LoVo (cell line): ENCODE measurements around the gene KCNS3.

Experiments used
- DNase-seq: peaks from one replicate; pipeline ENCODE4 v3.0.0-alpha.2; 2016; ENCODE audit warnings: low spot score

KCNS3 gene

GRCh38 chr2:17878281-17879136, at the start of gene KCNS3:
Gene KCNS3 (plus strand): TSS chr2:17878667. CDS start chr2:17931009, 52,342 bp downstream.
- peak; percentile 3 for DNase-seq

DNA sequence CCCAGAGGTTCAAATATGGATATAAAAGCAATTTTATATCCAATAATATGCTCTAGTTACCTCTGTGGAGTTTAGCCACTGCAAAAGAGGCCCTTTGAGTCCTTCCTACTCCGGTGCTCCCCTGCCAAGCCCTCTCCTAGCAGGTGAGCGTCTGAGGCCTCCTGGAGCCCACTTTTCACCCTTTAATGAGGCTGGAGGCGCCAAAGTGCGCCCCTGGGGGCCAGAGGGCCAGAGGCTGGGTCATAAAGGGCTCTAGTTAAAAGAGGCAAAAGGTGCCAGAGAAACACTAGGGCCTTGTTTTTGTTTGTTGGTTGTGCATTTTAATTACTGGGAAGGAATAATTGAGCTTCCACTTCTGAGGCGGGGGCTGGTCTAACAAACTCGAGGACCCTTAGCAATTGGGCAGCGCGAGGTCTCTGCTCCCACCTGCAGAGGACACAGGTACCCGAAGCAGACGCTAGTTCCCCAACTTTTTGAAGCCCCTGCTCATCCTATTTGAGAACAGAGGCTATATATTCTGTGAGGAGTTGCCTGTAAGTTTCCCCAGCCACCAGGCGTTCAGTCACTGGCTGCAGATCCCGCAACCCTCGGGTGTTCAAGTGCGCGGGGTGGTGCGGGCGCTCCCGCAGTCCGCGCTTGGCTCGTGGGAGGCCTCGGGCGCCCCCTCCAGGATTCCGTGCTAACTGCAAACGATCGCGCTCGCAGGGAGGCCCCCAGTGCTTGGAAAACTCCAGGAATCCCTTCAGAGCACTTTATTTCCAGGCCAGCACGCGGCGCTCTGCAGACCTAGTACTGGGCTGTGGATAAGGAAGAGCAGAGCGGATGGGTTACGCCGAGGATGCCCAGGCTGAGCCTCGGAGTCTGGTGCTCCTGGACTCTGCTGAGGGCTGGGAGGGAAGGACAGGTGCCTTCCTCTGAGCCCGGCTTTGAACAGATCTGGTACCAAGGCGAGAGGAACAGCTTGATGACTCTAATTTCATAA, 48.1 kb upstream of the KCNS3 start:
- peak; percentile 40 for DNase-seq

DNA sequence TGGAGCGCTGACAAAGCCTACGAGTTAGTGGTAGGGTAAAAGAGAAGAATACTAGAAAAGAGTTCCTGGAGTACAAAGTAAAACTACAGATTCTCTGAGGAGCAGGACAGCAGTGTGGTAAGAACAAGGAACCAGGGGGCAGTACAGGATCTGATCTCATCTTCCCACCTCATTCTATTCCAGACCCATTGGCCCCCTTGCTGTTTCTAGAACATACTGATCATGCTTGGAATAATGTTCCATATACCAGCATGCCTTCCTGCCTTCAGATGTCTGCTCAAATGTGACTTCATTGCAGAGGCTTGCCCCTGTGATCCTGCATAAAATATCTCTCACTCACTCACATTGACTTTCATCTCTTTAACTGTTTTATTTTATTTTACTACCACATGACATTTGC, 43.0 kb upstream of the KCNS3 start:
- no peak for DNase-seq

DNA sequence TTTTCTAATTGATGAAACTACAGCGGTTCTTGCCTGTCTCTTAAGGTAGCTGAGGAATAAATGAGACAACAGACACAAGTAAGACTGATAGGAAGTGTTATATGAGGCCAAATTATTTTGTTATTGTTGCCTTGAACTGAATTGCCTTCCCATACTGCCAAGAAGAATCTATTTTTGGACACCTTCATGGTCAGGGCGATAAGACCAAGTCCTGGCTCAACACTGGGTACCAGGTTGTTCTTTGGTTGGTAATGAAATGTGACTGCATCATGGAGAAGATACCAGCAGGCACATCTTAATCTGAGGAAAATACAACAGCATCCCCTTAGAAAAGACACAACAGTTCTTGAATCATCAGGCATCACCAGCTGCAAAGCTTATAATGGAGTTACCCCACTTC, 38.5 kb upstream of the KCNS3 start:
- no peak for DNase-seq

- DNase-seq: no peak
Measured at GRCh38 chr2:17843457-17843856, 35.0 kb upstream of the KCNS3 start.

DNA sequence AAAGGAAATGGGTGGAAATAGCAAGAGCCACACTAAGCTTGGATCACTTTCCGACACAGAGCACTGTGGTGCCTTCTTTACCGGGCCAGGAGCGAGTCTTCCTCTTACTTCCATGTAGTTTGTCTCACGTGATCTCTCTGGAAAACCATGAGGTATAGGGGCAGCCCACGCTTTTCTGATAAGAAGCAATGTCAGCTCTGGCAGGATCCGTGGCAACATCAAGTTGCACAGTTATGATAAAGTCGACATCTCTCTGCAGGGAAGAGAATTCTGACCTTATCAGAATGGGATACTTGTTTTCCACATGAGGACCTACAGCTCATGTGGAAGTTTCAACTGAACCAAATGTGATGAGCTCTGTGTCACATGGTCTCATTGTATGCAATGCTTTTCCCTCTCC, 32.7 kb upstream of the KCNS3 start:
- DNase-seq: no peak

DNA sequence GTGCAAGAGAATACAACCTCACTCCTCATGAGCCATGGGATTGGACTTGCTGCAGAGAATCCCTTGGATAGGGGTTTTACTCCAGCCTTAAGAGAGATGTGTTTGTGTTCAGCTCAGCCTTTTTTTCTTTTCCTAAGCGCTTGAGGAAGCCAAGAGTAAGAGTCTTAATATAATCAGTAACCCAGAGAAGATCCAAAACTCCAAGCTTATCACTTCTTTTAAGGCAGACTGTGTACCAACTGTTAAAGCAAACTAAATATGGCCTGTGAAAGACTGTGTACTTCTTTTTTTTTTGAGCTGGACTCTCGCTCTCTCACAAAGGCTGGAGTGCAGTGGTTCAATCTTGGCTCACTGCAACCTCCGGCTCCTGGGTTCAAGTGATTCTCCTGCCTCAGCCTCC, 31.8 kb upstream of the KCNS3 start:
- no peak for DNase-seq

GRCh38 chr2:17847236-17847635, 31.2 kb upstream of the KCNS3 start:
- no peak for DNase-seq

GRCh38 chr2:17849275-17849674, 29.2 kb upstream of the KCNS3 start:
- no peak for DNase-seq

- no peak for DNase-seq
Measured at GRCh38 chr2:17850151-17850550, 28.3 kb upstream of the KCNS3 start.

GRCh38 chr2:17851731-17852585, 26.5 kb upstream of the KCNS3 start:
- peak; percentile 58 for DNase-seq

GRCh38 chr2:17853799-17854198, 24.7 kb upstream of the KCNS3 start:
- no peak for DNase-seq

DNA sequence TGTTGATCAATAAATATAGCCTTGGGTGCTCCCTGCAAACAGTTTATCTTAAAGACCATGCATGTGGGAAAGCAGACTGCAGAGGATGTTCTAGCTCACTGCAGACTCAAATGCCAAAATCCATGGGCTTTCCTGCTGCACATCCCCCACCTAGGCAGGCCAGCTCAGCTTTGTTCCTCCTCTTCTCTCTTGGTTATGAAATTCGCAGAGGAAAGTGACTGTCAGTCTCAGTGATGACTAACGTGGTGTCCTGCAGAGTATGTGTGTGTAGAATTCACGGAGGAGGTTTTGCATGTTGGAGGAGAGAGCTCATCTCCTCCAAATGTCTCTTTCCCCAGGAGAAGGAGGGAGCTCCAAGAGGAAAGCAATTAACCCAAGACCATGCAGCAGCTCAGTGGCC, 21.4 kb upstream of the KCNS3 start:
- no peak for DNase-seq

GRCh38 chr2:17858064-17858463, 20.4 kb upstream of the KCNS3 start:
- no peak for DNase-seq

GRCh38 chr2:17863539-17863938, 14.9 kb upstream of the KCNS3 start:
- DNase-seq: no peak

DNA sequence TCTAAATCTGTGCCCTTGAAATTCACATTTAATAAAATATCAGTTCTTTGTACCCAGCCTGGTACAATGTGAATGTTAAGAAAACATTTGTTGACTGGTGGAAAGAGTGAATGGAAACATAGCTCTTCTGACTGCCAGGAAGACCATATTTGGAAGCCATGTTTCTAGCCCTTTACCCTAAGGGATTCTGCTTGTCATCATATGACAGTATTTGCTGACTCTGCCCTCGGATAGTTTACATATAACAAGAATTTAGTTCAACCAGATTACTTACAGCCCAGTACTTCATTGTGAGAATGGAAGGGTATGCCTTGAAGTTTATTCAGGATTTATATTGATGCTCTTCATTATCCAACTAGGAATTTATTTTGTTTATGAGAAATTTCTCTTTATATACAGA, 13.8 kb upstream of the KCNS3 start:
- DNase-seq: no peak

DNA sequence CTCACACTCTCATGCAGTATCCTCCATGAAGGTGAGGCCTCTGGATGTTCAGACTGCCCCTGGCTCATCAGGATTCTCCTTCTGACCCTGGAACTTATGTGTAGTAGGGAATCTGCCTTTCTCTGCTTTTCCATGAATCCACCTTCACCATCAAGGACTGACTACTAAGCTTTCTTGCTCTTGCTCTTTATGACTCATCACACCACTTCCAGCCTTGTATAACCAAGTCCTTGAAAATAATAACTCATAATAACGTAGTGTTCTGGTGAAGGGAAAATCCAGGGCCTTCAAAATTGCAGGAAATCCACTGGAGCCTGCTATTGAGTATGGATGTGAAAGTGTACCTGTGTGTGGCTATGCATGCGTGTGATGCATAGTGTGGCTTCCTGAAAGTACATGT, 11.3 kb upstream of the KCNS3 start:
- no peak for DNase-seq

DNA sequence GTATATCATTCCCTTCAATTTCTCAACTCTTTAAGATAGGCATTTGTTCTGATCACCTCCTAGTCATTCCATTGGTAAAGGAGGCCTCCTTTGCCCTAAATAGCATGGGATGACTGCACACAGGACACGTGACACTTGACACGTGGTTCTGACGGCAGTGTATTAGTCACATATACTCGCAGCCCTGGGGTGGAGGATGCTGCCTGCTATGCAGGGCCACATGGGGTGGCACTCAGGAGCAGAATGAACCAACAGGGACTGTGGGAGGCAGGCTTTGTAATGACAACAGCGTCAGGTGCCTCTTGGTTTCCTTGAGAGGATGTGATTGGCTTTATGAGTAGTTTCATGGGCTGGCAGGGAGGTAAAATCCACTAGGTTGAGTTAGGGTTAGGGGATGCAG, 9.3 kb upstream of the KCNS3 start:
- no peak for DNase-seq

GRCh38 chr2:17871639-17872038, 6.8 kb upstream of the KCNS3 start:
- DNase-seq: no peak

DNA sequence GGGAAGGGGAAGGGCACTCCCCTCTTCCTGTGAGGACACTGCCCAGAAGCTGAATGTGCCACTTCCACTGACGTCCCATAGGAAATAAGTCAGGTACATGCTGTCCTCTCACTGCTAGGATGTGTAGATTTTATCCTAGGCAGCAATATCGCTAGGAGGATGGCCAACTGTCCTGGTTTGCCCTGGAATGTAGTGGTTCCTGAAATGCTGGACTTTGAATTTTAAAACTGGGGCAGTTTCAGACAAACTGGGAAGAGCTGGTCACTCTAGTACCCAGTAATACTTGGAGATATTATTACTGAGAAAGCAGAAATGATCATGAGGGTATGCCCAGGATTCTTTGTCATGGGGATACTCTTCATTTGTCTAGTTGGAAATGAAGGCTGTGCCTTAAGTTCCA, 5.4 kb upstream of the KCNS3 start:
- DNase-seq: no peak

DNA sequence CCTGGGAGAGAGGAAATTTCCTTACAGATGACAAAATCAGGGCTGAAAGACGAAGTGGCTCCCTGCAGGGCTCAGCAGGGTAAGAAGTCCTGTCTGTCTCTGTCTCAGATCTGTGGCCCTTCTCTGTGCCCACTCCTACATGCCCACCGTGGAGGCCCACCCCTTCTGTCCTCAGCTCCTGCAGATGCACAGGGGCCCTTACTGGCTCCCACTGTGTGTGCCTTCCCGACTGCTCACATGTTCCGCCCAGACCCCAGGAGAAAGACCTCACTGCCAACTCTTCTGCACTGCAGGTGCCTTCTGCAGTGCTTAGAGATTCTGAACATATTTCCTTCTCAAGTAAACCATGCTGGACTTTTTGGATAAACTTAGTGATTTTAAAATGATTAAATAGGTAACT, 1.9 kb upstream of the KCNS3 start:
- DNase-seq: no peak

DNA sequence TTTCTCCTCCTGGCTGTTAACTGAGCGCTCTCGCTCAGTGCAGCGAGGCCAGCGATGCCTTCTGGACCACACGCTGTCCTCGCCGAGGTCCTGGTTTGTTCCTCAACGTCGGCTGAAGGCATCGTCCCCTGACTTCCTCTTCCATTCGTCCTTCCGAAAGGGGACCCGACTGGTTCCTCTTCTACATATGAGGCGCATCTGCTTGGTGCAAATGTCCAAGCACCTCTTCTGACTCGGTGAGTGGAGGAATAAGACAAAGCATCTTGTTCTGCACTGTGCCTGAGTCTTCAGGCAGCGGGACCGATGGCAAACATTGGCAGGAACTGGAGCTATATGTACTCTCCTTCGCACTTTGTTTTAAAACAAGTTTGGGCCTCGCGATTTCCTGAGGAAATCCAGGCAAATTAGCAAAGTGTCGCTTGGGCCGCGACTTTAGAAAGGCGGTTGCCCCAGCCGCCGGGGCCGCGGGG, 621 bp upstream of the KCNS3 start:
- DNase-seq: no peak
